ENCODE measurements around the gene APBB3. TPM values are rescaled to one million over a fixed set of nuclear protein-coding genes. Genes with fewer than 3 reads are reported as not detected.

The APBB3 gene
- total RNA-seq, 1 experiment from 2014 or later, result 11.4 TPM

DNA sequence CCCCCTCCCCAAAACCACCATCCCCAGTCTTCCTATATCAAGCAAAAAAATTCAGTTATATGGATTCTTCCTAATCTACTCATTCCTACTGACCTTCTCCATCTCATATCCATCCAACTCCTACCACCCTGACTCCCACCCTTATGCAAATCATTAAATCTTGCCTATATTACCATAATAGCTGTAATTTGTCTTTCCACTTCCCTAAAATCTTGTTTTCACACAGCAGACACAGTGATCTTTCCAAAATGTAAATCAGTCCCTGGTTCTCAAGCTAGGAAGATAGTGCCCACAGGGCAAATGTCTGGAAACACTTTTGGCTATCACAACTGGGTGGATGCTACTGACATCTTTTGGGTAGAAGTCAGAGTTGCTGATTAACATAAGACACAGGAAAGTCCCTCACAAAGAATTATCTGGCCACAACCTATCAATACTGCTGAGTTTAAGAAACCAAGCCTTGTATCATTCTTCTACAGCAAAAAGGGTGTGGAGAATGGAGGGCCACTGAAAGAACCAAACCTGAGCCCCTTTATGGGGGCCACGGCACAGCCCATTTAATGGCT is 8.6 kb downstream of the APBB3 start:
- H4K20me1 ChIP-seq (ENCODE audit: low read length), result no peaks in the 10 kb centered on the region
- no peak for ATAC-seq
- H3K4me3 ChIP-seq (ENCODE audit: low read length), result peak overlapping the region; percentile 90
- peaks cover 8% of the 10 kb centered on the region; the same call in 1 of the 2 replicates for H3K36me3 ChIP-seq (ENCODE audit: low read depth, low read length)
- H3K4me1 ChIP-seq (ENCODE audit: insufficient read depth, low read length), result peaks cover 31% of the 10 kb centered on the region
- BruUV-seq (replicated peaks), result no TSS peak
- H3K79me2 ChIP-seq (ENCODE audit: low read length), result peaks cover 45% of the 10 kb centered on the region
- H3K9ac ChIP-seq (ENCODE audit: low read length), result peak overlapping the region; percentile 93; the same call in 1 of the 2 replicates
- intact Hi-C loops (cut with micrococcal nuclease), result no loop called here
- CTCF ChIA-PET, result no interaction called here
- H3K9me3 ChIP-seq (ENCODE audit: low read length), result no peaks in the 10 kb centered on the region
- H3K9me2 ChIP-seq (replicated peaks; ENCODE audit: low read length), result no peaks in the 10 kb centered on the region
- POLR2A ChIA-PET (ENCODE audit: unreplicated experiment), result no interaction called here
- H3K4me2 ChIP-seq (ENCODE audit: low read length), result peak overlapping the region; percentile 92
- no peak overlapping the region for H3K27ac ChIP-seq (ENCODE audit: low read length)
- DNase-seq, result no peak
- no peaks in the 10 kb centered on the region for H3F3A ChIP-seq (ENCODE audit: low read length, unreplicated experiment)
- TF ChIP-seq EZH2 (IDR thresholded peaks at IDR 0.05; ENCODE audit: low read length, unreplicated experiment), result no peak
- TF ChIP-seq CTCF (conservative IDR thresholded peaks at IDR 0.05; ENCODE audit: low read depth, low read length), result no peak
- no peak for TF ChIP-seq EZH2phosphoT487 (IDR thresholded peaks at IDR 0.05; ENCODE audit: borderline replicate concordance, low read length)
- H2AFZ ChIP-seq (ENCODE audit: low read length), result no peak overlapping the region
- no peaks in the 10 kb centered on the region for H3K27me3 ChIP-seq (ENCODE audit: low read length)

GRCh38 chr5:140554454-140554853 is 9.9 kb downstream of the APBB3 start:
- ChIA-PET POLR2A (ENCODE audit: unreplicated experiment) (no interaction called here), CTCF (no interaction called here)
- H3K9me2 ChIP-seq (replicated peaks; ENCODE audit: low read length), result no peaks in the 10 kb centered on the region
- no TSS peak for BruUV-seq (replicated peaks)
- H2AFZ ChIP-seq (ENCODE audit: low read length), result no peak overlapping the region
- peak overlapping the region; percentile 44 for H3K27ac ChIP-seq (ENCODE audit: low read length)
- H3F3A ChIP-seq (ENCODE audit: low read length, unreplicated experiment), result no peaks in the 10 kb centered on the region
- H4K20me1 ChIP-seq (ENCODE audit: low read length), result no peaks in the 10 kb centered on the region
- ATAC-seq, result no peak
- no peaks in the 10 kb centered on the region for H3K27me3 ChIP-seq (ENCODE audit: low read length)
- no peak for DNase-seq
- intact Hi-C loops (cut with micrococcal nuclease), result no loop called here
- no peaks in the 10 kb centered on the region for H3K9me3 ChIP-seq (ENCODE audit: low read length)
- H3K4me3 ChIP-seq (ENCODE audit: low read length), result no peak overlapping the region
- peaks cover 21% of the 10 kb centered on the region; the same call in 1 of the 2 replicates for H3K36me3 ChIP-seq (ENCODE audit: low read depth, low read length)
- no peak overlapping the region for H3K4me2 ChIP-seq (ENCODE audit: low read length)
- TF ChIP-seq EZH2phosphoT487 (IDR thresholded peaks at IDR 0.05; ENCODE audit: borderline replicate concordance, low read length) (no peak), EZH2 (IDR thresholded peaks at IDR 0.05; ENCODE audit: low read length, unreplicated experiment) (no peak), CTCF (conservative IDR thresholded peaks at IDR 0.05; ENCODE audit: low read depth, low read length) (no peak)
- H3K79me2 ChIP-seq (ENCODE audit: low read length), result peaks cover 45% of the 10 kb centered on the region
- H3K4me1 ChIP-seq (ENCODE audit: insufficient read depth, low read length), result peaks cover 31% of the 10 kb centered on the region
- no peak overlapping the region for H3K9ac ChIP-seq (ENCODE audit: low read length)

DNA sequence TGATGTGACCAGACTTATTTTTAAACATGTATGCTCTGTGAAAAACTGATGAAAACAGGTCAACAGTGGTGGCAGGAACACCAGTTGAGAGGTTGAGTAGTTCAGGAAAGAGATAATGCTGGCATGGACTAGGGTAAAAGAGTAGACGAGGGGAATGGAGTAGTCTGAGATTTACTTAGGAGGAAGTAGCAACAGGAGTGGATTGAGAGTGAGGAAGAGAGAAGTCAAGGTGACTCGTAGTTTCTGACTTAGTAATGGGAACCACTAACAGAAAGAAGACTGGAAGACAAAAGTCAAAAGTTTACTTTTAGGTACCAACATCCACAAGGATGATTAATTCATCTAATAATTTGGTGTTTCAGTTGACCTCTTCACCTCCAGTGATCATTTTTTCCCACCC is 10.7 kb downstream of the APBB3 start:
- H3K9me2 ChIP-seq (replicated peaks; ENCODE audit: low read length), result no peaks in the 10 kb centered on the region
- POLR2A ChIA-PET (ENCODE audit: unreplicated experiment), result no interaction called here
- H4K20me1 ChIP-seq (ENCODE audit: low read length), result no peaks in the 10 kb centered on the region

More for the DNA sequence above, 10.7 kb downstream of the APBB3 start:
- intact Hi-C loops (cut with micrococcal nuclease), result no loop called here
- no peak overlapping the region for H3K9ac ChIP-seq (ENCODE audit: low read length)
- no peaks in the 10 kb centered on the region for H3K9me3 ChIP-seq (ENCODE audit: low read length)
- no peaks in the 10 kb centered on the region for H3F3A ChIP-seq (ENCODE audit: low read length, unreplicated experiment)
- TF ChIP-seq EZH2 (IDR thresholded peaks at IDR 0.05; ENCODE audit: low read length, unreplicated experiment), result no peak
- no peak for TF ChIP-seq EZH2phosphoT487 (IDR thresholded peaks at IDR 0.05; ENCODE audit: borderline replicate concordance, low read length)
- no peak for TF ChIP-seq CTCF (conservative IDR thresholded peaks at IDR 0.05; ENCODE audit: low read depth, low read length)
- CTCF ChIA-PET, result no interaction called here
- peaks cover 31% of the 10 kb centered on the region for H3K4me1 ChIP-seq (ENCODE audit: insufficient read depth, low read length)
- peaks cover 22% of the 10 kb centered on the region; the same call in 1 of the 2 replicates for H3K36me3 ChIP-seq (ENCODE audit: low read depth, low read length)
- no TSS peak for BruUV-seq (replicated peaks)
- peak overlapping the region; percentile 18; the same call in 1 of the 2 replicates for H3K4me2 ChIP-seq (ENCODE audit: low read length)
- H3K4me3 ChIP-seq (ENCODE audit: low read length), result no peak overlapping the region
- ATAC-seq, result no peak
- peaks cover 45% of the 10 kb centered on the region for H3K79me2 ChIP-seq (ENCODE audit: low read length)
- H3K27me3 ChIP-seq (ENCODE audit: low read length), result no peaks in the 10 kb centered on the region
- DNase-seq, result peak; percentile 42
- peak overlapping the region; percentile 60 for H3K27ac ChIP-seq (ENCODE audit: low read length)
- H2AFZ ChIP-seq (ENCODE audit: low read length), result no peak overlapping the region
